M059J (cell line): ENCODE data around the gene LRIG2. TPM values are rescaled to one million over a fixed set of nuclear protein-coding genes. Genes with fewer than 3 reads are reported as not detected.
A peak's percentile ranks its signal among the peaks of the same experiment; 100 is the strongest.
"Not testable (repeated sequence)": the region's sequence is repeated elsewhere in the genome, so short reads cannot be mapped to it uniquely, and the experiment has no call there.

ENCODE experiments used
- DNase-seq: peaks from one replicate; pipeline ENCODE4 v3.0.0-alpha.2; 2012; ENCODE audit warnings: low read depth
- total RNA-seq: library from RNA; depleted of rRNA; stranded (reverse); fragments of >200 nt; shearing (Covaris generic); gene quantifications from 2 replicates; pipeline ENCODE4 v1.2.3, GENCODE V29; 2014

LRIG2 gene
- total RNA-seq, 1 experiment from 2014 or later: 13.9 TPM

DNA sequence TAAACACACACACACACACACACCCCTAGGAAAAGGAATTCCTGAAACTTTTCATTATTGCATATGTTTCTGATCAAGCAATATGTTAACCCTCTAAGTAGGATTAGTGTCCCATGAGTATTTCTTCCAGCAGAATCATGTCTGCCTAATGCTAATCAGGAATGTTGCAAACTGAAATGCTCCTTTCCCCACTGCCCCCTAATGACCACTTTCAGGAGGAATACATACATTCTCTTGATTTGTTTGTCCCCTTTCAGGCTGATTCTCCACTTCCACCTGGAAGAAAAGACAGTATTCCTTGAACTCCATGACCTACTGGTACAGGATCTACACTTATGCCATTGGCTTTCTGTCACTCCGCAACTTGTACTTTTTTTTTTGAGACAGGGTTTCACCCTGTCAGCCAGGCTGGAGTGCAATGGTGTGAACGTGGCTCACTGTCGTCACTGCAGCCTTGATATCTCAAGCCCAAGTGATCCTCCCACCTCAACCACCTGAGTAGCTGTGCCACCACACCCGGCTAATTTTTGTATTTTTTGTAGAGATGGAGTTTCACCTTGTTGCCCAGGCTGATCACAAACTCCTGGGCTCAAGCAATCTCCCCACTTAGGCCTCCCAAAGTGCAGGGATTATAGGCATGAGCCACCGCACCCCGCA lies 56.7 kb downstream of the LRIG2 start:
- no peak for DNase-seq

DNA sequence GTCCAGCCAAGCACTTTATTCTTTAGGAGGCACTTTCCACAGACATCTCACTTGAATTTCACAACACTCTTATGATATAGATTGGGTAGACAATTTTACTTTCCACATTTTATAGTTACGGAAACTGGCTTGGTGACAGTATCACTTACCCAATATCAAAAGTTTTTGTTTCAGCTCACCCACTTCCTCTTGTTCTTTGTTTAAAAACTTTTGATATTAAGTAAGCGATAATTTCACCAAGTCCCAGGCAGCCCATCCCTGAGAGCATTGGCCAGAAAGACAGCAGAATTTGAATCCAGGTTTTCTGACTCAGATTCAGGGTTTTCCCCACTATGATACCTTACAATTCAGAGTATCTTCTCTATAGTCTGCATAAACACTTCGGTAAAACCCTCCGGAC lies 60.0 kb downstream of the LRIG2 start:
- DNase-seq: no peak

DNA sequence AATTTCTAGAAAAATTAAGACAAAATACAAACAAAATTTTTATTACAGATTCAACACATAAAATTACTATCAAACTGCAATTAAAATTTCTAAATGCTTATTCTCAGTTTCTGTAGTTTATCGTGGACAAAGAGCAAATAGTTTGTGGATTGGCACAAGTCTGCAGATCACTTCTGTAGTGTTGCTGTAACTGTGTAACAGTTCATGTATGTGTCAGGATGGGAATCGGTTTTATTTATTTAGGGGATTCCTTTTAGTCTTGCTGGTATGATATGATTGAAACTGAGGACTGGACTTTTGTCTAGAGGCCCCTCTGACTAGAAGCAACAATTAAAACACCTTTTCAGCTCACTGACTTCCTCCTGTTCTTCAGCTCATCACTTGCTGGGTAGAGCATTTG lies 60.8 kb downstream of the LRIG2 start:
- no peak for DNase-seq

DNA sequence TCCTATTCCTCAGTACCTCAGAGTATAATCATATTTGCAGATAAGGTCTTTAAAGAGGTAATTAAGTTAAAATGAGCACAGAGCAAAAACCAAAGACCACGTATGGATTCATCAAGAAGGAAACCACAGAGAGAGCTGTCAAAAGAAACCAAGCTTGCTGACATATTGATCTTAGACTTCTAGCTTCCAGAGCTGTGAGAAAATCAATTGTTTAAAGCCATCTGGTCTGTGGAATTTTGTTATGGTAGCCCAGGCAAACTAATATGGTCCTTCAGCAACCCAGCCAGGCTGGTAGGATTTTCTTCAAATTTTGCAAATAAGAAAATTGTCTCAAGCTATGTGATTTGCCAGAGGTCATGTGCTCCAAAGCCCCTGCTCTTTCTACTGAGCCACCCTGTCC lies 62.5 kb downstream of the LRIG2 start:
- no peak for DNase-seq

DNA sequence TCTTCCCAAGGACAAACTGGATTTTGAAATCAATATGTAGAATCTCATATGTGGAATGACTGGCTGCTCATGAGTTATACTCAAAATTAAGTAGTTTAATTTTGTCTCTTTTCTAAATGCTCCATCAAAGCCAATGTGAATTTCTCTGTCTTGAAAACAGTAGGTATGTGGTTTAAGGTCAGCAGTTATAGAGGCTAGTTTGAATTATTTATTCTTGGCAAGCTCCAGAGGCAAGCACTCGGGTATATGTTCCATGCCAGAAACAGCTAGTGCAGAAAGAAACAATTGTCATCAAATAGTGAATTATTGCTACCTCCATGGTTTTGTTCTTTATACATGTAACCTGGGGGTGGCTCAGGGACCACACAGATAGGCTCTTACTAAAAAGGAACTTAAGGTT lies 63.5 kb downstream of the LRIG2 start:
- no peak for DNase-seq

DNA sequence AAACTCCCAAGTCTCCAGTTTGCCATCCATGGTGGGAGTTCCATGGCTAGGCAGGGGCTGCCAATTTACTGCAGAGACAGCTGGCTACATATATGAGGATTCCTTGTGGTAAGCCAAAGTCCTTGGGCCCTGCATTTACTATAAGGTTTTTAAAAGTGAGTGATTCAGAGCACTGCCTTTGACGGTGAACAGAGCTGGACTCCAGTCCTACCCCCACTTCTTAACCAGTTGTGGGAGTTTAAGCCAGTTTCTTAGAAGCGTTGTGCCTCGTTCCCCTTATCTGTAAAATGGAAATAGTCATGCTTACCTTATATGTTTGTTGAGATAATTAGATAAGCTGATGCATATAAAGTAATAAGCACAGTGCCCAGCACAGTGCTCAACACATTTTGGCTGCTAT lies 64.6 kb downstream of the LRIG2 start:
- no peak for DNase-seq

DNA sequence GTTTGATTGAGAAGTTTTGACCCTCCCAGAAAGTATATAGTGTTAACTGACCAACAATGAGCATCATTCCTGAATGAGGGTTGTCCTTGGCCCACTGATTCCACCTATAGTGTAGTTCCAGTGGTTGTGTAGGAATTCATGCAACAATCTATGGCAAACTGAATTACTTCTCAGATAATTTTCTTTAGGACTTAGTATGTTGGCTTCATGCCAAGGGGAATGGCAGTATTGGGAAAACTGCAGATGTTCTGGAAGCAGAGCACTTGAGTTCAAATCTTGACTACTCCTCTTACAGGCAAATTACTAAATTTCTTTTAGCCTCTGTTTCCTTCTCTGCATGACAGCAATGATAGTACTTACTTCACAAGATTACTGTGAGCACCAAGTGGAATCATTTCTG lies 65.8 kb downstream of the LRIG2 start:
- no peak for DNase-seq

DNA sequence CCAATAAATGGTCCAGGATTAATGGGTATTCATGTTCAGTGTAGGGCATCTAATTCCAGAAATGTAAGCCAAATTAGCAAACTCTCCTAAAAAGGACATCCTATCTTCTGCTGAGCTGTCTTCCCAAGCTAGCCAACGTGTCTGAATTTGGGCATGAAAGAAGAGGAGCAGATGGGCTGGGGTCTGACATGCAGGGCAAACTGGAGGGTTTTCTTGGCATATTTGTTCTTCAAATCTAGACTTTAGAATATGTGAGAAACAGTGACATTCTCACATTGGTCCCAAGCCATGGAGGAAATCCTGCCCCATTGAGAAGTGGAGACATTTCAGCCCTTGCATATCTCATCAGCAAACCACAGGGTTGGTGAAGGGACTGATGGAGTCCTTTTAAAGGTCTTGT lies 67.2 kb downstream of the LRIG2 start:
- no peak for DNase-seq

DNA sequence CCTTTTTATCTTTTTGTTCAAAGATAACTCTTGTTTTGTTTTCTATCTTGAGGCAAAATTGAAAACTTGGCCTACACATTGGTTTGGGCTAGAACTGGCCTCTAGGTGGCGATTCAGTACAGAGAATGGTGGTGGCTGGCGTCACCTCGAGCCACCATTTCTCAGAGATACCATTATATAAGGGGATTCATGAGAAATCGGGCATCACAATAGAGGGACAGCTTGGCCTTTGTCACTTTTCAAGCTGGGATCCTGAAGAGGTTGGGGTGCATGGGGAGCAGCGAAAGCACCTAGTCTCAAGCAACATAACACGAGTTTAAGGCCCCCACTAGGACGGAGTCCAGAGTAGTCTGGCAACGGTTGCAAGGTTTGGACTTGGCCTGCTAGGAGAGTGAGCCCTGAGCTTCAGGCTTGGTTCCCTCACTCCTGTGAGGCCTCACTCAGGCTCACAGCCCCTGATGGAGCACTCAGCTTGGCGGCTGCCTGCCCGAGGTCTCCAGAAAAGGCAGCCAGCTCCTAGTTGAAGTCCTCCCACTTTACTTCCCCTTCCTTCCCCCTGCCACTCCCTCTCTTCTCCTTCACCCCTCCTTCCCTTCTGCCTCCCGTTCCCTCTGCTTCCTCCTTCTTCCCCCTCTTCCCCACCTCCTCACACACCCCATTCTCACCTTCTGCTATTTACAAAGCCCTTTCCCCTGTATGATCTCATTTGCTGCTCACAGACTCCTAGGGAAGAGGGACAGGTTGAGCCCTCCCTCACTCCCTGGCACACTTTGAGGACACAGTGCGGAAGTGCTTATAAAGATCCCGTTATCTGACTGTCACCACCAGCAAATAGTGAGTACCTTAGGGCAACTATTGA lies 67.8 kb downstream of the LRIG2 start:
- peak; percentile 66 for DNase-seq

DNA sequence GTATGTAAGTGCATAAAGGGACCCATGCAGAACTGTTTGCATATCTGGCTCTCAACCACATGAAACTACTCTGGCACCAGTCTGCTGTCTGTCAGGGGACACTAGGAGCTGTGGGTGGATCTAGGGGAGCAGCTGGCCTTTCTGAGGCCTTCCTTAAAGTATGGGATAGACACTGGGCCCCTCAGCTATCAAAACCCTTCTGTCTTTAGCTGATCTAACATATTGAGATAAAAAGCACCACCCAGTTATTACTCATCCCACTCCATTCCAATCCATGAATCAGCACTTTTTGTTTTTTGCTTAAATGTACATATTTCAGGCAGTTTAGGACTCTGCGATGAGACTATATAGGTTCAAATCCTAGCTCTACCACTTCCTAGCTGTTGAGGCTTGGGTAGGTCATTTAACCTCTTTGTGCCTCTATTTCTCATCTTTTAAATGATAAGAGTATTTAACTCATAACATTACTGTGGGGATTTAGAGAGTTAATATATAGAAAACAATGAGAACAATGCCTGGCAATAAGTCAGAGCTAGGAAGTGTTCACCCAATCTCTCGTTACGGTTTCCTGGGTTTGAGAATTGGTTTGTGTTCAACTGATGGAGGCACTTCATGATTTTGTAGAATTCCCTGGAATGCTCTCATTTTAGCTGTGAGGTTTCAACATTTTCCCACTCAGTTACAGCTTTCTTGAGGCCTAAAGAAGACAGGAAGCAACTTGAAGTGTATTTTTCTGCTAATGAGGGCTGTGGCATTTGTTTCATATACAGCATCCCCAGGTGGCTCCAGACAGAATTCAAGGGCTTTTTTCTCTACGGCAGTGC lies 68.9 kb downstream of the LRIG2 start:
- peak; percentile 31 for DNase-seq

DNA sequence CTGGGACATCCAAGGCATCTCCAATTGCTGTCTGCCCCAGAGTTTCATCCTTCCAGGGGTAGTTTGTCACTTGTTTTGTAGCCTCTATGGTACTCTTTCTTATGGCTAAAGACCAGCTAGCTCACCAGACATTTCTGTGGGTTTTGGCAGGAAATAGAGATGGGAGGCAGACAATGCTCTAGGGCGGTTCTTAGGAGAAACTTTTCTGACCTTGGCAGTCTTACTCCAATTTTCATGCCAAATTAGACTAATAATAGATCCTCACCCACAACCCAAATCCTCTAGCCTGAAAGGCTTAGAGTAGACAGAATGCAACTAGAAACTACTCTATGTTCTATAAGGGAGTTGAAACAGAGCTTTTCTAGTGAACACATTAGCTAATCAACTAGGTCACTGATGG lies 69.8 kb downstream of the LRIG2 start:
- peak; percentile 76 for DNase-seq

DNA sequence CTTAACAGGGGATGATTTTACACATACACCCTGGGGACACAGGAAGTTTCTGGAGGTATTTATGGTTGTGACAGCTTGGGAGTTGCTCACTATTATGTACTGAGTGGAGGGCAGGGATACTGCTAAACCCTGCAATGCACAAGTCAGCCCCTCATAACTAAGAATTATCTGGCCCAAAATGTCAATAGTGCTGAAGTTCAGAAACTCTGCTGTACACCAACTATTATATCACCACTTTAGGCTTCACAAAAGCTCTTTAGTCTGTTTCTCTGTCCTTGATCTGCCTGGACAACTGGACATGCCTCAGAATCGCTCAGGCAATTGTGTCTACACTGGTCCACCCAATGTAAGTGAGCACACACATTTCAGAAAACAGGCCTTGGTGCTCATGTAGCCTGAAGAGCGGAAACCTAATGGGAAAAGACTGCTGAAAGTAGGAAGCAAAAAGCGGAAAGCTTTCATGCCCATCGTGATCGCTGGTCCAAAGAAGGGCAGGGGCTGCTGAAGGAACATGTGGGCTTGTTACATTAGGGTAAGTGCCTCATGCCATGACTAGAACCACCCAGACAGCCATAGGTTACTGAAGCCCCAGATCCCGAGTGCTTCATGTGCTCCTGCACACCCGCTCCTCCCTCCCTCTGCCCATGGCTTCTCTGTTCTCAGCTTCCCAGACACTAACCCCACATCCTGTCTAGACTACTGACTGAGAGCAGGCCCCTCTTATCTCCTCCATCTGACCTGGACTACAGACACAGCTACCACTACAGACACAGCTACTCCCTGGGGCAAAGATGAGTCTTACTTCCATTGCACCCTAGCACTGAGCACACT lies 73.5 kb downstream of the LRIG2 start:
- DNase-seq: peak; percentile 82

DNA sequence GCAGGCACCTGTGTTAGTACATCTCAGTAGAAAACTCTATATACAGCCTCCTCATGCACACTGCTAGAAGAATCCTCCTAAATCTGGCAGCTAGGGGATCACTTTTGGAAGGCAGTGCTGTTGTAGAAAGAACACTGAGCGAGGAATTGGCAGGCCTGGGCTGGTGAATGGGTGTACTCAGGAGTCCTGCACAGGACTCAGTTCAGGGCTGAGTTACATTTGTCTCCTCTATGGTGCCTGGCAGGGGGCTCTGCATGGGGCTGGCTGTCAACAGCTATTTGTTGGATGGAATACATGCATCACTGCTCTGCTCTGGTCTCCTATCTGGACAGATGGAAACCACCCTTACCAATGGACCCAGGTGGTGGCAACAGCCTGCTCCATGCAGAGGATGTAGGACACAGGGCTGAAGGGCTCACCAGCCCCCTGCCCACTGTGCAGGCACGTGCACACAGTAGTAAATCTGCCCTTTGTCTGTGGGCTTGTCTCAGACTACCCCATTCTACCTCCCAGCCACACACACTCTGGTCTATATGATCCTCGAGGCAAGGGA lies 74.2 kb downstream of the LRIG2 start:
- DNase-seq: no peak

DNA sequence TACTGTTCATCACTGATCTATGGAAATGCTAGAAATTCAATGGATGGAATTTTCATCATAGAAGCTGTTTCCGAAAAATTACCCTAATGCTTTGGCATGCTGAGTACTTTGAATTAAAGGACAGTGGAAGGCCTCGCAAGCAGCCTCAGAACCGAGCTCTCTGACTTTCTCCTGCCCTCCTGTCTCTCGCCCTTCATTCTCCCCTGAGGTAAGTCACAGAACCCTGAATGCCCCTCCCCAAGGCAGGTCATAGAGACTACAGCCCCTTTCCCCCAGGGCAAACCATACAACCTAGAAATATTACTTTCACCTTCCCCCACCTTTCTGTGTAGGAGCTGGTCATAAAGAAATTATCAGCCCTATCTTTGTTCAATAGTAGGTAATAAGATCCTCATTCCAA lies 74.8 kb downstream of the LRIG2 start:
- DNase-seq: no peak

DNA sequence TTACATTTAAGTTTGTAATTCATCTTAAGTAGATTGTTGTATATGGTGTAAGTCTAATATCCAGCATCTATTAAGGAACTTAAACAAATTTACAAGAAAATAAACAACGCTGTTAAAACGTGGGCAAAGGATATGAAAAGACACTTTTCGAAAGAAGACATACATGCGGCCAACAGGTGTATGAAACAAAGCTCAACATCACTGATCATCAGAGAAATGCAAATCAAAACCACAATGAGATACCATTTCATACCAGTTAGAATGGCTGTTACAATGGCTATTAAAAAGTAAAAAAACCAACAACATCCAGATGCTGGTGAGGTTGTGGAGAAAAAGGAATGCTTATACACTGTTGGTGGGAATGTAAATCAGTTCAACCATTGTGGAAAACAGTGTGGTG lies 77.5 kb downstream of the LRIG2 start:
- DNase-seq: not testable (repeated sequence)

DNA sequence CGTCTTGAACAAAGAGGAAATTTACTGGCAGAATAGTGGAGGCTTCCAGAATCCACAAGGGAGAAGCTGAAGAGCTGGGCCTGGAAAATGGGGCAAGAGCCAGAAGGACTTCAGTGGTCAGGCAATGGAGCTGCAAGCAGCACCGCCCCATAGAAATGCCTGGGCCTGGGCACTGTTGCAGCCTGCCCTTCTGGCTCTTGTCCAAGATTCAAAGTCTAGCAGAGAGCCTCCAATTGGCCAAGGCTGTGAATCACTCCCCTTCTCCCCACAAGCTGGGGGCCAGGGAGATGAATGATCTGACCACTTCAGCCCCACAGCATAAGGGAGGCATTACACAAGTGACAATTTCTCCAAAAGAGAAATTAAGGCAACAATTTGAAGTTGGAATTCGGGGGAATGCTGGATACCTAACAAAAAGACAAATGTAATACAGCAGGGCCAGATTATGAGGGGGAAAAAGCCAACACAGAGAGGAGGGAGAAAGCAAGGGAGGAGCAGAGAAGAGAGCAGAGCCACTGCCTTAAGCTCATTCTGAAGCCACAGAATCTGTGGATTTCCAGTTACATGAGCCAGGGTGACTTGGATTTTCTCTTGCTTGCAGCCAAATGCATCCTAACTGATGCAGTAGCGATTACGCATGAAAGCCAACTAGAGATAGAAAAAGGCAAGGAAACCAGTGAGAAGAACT lies 80.3 kb downstream of the LRIG2 start:
- peak; percentile 50 for DNase-seq

DNA sequence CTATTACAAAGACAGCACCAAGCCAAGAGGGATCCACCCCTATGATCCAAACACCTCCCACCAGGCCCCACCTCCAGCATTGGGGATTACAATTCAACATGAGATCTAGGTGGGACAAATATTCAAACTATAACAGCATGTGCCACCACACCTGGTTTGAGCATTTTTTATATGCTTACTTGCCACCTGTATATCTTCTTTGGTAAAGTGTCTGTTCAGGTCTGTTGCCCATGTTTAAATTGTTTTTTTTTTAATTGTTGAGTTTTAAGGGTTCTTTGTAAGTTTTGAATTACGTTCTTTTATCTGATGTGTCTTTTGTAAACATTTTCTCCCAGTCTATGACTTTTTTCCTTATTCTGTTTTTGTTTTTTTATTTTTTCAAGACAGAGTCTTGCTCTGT lies 83.4 kb downstream of the LRIG2 start:
- DNase-seq: no peak

DNA sequence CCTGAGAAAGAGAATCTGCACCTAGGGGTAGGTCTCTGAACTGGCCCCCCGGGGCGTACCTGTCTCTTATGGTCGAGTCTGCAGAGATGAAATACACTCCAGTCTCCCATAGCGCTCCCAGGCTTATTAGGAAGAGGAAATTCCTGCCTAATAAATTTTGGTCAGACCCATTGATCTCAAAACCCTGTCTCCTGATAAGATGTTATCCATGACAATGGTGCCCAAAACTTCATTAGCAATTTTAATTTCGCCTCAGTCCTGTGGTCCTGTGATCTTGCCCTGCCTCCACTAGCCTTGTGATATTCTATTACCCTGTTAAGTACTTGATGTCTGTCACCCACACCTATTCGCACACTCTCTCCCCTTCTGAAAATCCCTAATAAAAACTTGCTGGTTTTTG lies 85.7 kb downstream of the LRIG2 start:
- not testable (repeated sequence) for DNase-seq

DNA sequence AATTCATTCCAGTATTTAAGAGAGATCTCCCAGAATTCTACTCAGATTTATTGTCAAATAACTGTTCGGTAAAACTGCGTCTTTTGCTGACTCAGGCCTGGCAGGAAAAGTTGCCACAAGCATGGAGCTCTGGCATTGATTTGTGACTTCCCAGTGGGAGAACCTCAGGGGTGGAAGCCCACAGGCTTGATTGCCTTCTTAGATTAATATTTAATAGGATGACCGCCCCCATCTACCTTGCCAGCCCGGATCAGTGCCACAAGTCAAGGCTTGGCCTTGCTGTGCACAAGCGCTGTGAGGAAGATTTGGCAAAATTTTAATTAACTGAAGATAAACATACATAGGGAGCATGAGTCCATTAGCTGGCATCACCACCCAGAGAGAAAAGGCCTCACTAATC lies 93.5 kb downstream of the LRIG2 start:
- no peak for DNase-seq

DNA sequence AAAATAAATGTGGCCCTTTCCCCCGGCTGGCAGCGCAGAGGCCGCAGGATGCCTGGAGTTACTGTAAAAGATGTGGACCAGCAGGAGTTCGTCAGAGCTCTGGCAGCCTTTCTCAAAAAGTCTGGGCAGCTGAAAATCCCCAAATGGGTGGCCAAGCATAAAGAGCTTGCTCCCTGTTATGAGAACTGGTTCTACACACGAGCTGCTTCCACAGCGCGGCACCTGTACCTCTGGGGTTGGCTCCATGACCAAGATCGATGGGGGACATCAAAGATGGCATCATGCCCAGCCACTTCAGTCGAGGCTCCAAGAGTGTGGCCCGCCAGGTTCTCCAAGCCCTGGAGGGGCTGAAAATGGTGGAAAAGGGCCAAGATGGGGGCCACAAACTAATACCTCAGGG lies 95.9 kb downstream of the LRIG2 start:
- no peak for DNase-seq

DNA sequence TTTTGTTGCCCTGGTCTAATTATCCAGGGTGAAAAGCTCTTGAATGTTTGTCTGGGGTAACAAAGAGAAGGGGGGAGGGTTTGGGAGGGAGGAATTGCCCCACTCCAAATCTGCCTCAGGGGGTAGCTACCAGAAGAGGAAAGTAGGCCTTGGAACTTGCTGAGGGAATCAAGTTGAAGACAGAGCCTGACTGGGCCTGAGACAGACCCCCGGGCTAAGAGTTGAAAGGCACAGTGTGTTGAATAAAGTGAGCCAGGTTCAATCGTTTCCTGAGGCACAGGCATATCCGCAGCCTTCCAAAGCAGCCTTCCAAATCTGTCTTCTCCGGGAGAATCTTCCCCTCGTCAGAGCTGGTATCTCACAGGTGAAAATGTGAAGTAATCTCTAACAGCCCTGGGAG lies 96.6 kb downstream of the LRIG2 start:
- no peak for DNase-seq
